ENCODE data around the gene LRP6. TPM values are rescaled to one million over a fixed set of nuclear protein-coding genes. Genes with fewer than 3 reads are reported as not detected.

The LRP6 gene
- polyA plus RNA-seq, 1 donor (not counting 4 experiments of a cell fraction or from before 2014, with no cell fraction given) = 13.0 TPM

DNA sequence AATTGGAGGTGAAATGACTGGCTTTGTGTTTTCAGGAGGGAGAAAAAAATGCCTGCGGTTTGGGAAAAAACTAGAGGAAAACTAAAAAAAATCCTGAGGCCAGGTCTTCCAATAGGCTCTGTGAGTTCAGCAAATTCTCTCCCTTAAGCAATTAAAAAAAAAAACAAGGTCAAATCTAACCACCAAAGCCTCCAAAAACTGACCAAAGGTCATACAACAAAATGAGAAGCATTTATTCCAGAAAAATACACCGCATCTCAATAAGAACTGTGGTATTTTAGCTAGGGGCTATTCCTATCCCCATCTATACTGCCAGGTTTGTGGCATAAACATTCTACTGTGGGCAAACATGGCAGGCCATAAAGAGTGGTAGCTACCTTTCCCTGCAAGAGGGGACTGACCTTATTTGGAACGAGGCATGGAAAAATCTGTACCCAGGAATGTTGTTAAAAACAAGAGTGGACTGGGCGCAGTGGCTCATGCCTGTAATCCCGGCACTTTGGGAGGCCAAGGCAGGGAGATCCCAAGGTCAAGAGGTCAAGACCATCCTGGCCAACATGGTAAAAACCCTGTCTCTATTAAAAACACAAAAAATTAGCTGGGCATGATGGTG is 60.0 kb downstream of the LRP6 start:
- dilution Hi-C loops (cut with MboI; ENCODE audit: extremely low pct_ligation_motif_present, low sequenced_read_pairs) = no loop called here

DNA sequence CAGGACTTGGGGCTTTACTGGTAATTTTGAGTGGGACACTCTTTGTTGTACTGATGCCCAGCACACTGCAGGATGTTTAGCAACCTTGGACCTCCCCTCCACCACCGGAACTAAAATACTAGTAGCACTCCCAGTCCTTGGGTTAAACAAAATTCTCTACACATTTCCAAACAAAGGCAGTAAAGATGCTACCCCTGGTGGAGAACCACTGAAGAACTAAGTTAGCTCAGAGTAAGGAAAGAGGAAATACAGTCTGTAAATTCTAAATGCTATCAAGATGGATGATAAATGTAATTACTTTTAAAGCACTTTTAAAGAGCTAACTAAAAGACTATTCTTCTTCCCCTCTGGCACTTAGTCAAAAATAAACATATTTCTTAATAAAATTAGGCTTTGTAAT is 64.1 kb downstream of the LRP6 start:
- dilution Hi-C loops (cut with MboI; ENCODE audit: extremely low pct_ligation_motif_present, low sequenced_read_pairs) = no loop called here
- H3K36me3 ChIP-seq (ENCODE audit: control insufficient read depth in 2 of 2, extremely low read depth in 1 of 2, insufficient read depth in 2 of 2, low read length in 2 of 2) = peaks cover 0 to 2% of the 10 kb centered on the region in 2 experiments
- H3K27me3 ChIP-seq (ENCODE audit: control insufficient read depth, extremely low read depth, insufficient read depth, low read length) = no peaks in the 10 kb centered on the region
- H3K79me2 ChIP-seq (ENCODE audit: control insufficient read depth, insufficient read depth, low read length) = peaks cover 9% of the 10 kb centered on the region
- H4K20me1 ChIP-seq (ENCODE audit: control insufficient read depth, extremely low read depth, insufficient read depth, low read length) = no peaks in the 10 kb centered on the region
- H3K4me1 ChIP-seq (ENCODE audit: control insufficient read depth, extremely low read depth, insufficient read depth, low read length) = no peaks in the 10 kb centered on the region
- FAIRE-seq (no peak), DNase-seq (ENCODE audit: low read depth, low spot score) (no peak)
- H3K4me2 ChIP-seq (ENCODE audit: control insufficient read depth, extremely low read depth, insufficient read depth, low read depth, low read length) = no peak overlapping the region
- no peaks in the 10 kb centered on the region for H3K9me3 ChIP-seq (ENCODE audit: control insufficient read depth, low read depth, low read length)
- TF ChIP-seq, protein P1, sequence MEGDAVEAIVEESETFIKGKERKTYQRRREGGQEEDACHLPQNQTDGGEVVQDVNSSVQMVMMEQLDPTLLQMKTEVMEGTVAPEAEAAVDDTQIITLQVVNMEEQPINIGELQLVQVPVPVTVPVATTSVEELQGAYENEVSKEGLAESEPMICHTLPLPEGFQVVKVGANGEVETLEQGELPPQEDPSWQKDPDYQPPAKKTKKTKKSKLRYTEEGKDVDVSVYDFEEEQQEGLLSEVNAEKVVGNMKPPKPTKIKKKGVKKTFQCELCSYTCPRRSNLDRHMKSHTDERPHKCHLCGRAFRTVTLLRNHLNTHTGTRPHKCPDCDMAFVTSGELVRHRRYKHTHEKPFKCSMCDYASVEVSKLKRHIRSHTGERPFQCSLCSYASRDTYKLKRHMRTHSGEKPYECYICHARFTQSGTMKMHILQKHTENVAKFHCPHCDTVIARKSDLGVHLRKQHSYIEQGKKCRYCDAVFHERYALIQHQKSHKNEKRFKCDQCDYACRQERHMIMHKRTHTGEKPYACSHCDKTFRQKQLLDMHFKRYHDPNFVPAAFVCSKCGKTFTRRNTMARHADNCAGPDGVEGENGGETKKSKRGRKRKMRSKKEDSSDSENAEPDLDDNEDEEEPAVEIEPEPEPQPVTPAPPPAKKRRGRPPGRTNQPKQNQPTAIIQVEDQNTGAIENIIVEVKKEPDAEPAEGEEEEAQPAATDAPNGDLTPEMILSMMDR (optimal IDR thresholded peaks at IDR 0.05 in 1 of 3, IDR thresholded peaks at IDR 0.05 in 1 of 3, conservative IDR thresholded peaks at IDR 0.05 in 1 of 3; ENCODE audit: extremely low read depth in 1 of 3, insufficient read depth in 2 of 3, low read length in 3 of 3) = no peak
- no peak for TF ChIP-seq EZH2 (IDR thresholded peaks at IDR 0.05; ENCODE audit: low read length)
- no peak overlapping the region for H3K9ac ChIP-seq (ENCODE audit: control insufficient read depth, extremely low read depth, insufficient read depth, low read length)
- H3K9me1 ChIP-seq (ENCODE audit: control insufficient read depth, extremely low read depth, insufficient read depth, low read length) = no peaks in the 10 kb centered on the region
- H3K27ac ChIP-seq (ENCODE audit: control insufficient read depth, insufficient read depth, low read length) = no peak overlapping the region
- no peak overlapping the region for H2AFZ ChIP-seq (ENCODE audit: control insufficient read depth, low read length)
- no peak overlapping the region for H3K4me3 ChIP-seq (ENCODE audit: control insufficient read depth in 2 of 3, extremely low read depth in 1 of 3, insufficient read depth in 2 of 3, low read depth in 1 of 3, low read length in 3 of 3)

More for the DNA sequence above, 60.0 kb downstream of the LRP6 start:
- Histone ChIP-seq H3K4me3 (ENCODE audit: control insufficient read depth in 2 of 3, extremely low read depth in 1 of 3, insufficient read depth in 2 of 3, low read depth in 1 of 3, low read length in 3 of 3) (no peak overlapping the region), H3K9me3 (ENCODE audit: control insufficient read depth, low read depth, low read length) (no peaks in the 10 kb centered on the region), H3K4me2 (ENCODE audit: control insufficient read depth, extremely low read depth, insufficient read depth, low read depth, low read length) (no peak overlapping the region), H3K27ac (ENCODE audit: control insufficient read depth, insufficient read depth, low read length) (no peak overlapping the region), H3K4me1 (ENCODE audit: control insufficient read depth, extremely low read depth, insufficient read depth, low read length) (no peaks in the 10 kb centered on the region), H3K79me2 (ENCODE audit: control insufficient read depth, insufficient read depth, low read length) (peaks cover 20% of the 10 kb centered on the region), H4K20me1 (ENCODE audit: control insufficient read depth, extremely low read depth, insufficient read depth, low read length) (no peaks in the 10 kb centered on the region), H3K9me1 (ENCODE audit: control insufficient read depth, extremely low read depth, insufficient read depth, low read length) (no peaks in the 10 kb centered on the region), H3K27me3 (ENCODE audit: control insufficient read depth, extremely low read depth, insufficient read depth, low read length) (no peaks in the 10 kb centered on the region), H3K36me3 (ENCODE audit: control insufficient read depth in 2 of 2, extremely low read depth in 1 of 2, insufficient read depth in 2 of 2, low read length in 2 of 2) (no peaks in the 10 kb centered on the region), H2AFZ (ENCODE audit: control insufficient read depth, low read length) (no peak overlapping the region), H3K9ac (ENCODE audit: control insufficient read depth, extremely low read depth, insufficient read depth, low read length) (no peak overlapping the region)
- DNase-seq (ENCODE audit: low read depth, low spot score) = no peak
- TF ChIP-seq EZH2 (IDR thresholded peaks at IDR 0.05; ENCODE audit: low read length) = no peak
- TF ChIP-seq, protein P1 (optimal IDR thresholded peaks at IDR 0.05 in 1 of 3, IDR thresholded peaks at IDR 0.05 in 1 of 3, conservative IDR thresholded peaks at IDR 0.05 in 1 of 3; ENCODE audit: extremely low read depth in 1 of 3, insufficient read depth in 2 of 3, low read length in 3 of 3) = no peak
- no peak for FAIRE-seq
